ENCODE results near the gene NBEAL1. TPM values are rescaled to one million over a fixed set of nuclear protein-coding genes. Genes with fewer than 3 reads are reported as not detected.
"Not testable (repeated sequence)": the region's sequence is repeated elsewhere in the genome, so short reads cannot be mapped to it uniquely, and the experiment has no call there.

NBEAL1 gene
- polyA plus RNA-seq, 1 donor from 2014 or later: 4.9 TPM

GRCh38 chr2:203062126-203062525 is 47.5 kb downstream of the NBEAL1 start:
- Mint-ChIP-seq H3K4me3 (no peak overlapping the region), H3K9me3 (no peaks in the 10 kb centered on the region), H3K27me3 (no peaks in the 10 kb centered on the region), H3K27ac (no peak overlapping the region), H3K4me1 (no peaks in the 10 kb centered on the region), H3K36me3 (peaks cover 15% of the 10 kb centered on the region)

- not testable (repeated sequence) for H3K27me3 Mint-ChIP-seq, H3K27ac Mint-ChIP-seq, H3K4me3 Mint-ChIP-seq, H3K4me1 Mint-ChIP-seq, H3K9me3 Mint-ChIP-seq
- H3K36me3 Mint-ChIP-seq: peaks cover 13% of the 10 kb centered on the region
These were observed 51.9 kb downstream of the NBEAL1 start for GRCh38 chr2:203066519-203067091.

GRCh38 chr2:203070701-203071100 is 56.0 kb downstream of the NBEAL1 start:
- no peak overlapping the region for H3K27ac Mint-ChIP-seq
- peaks cover 9% of the 10 kb centered on the region for H3K36me3 Mint-ChIP-seq
- H3K4me3 Mint-ChIP-seq: no peak overlapping the region
- H3K4me1 Mint-ChIP-seq: no peaks in the 10 kb centered on the region
- peaks cover 0 to 5% (median 2%) of the 10 kb centered on the region in 3 donors for H3K9me3 Mint-ChIP-seq
- H3K27me3 Mint-ChIP-seq: no peaks in the 10 kb centered on the region

- H3K27ac Mint-ChIP-seq: peak overlapping the region in 1 of 3 donors; percentile 17
- H3K36me3 Mint-ChIP-seq: peaks cover 9% of the 10 kb centered on the region
- H3K9me3 Mint-ChIP-seq: peaks cover 0 to 5% (median 2%) of the 10 kb centered on the region in 3 donors
- no peaks in the 10 kb centered on the region for H3K4me1 Mint-ChIP-seq
- H3K27me3 Mint-ChIP-seq: no peaks in the 10 kb centered on the region
- no peak overlapping the region for H3K4me3 Mint-ChIP-seq
These were observed 56.5 kb downstream of the NBEAL1 start for GRCh38 chr2:203071148-203071547.

- Mint-ChIP-seq H3K27me3 (no peaks in the 10 kb centered on the region), H3K4me1 (no peaks in the 10 kb centered on the region), H3K4me3 (no peak overlapping the region), H3K36me3 (peaks cover 10% of the 10 kb centered on the region), H3K27ac (no peak overlapping the region), H3K9me3 (peaks cover 0 to 5% (median 2%) of the 10 kb centered on the region in 3 donors)
These were observed 57.7 kb downstream of the NBEAL1 start for GRCh38 chr2:203072371-203072770.

- Mint-ChIP-seq H3K36me3 (peaks cover 7% of the 10 kb centered on the region), H3K4me3 (no peak overlapping the region), H3K9me3 (peaks cover 0 to 5% (median 0%) of the 10 kb centered on the region in 3 donors), H3K27ac (no peak overlapping the region), H3K4me1 (no peaks in the 10 kb centered on the region), H3K27me3 (no peaks in the 10 kb centered on the region)
These were observed 62.8 kb downstream of the NBEAL1 start for GRCh38 chr2:203077451-203077850.

GRCh38 chr2:203080447-203081045 is 65.9 kb downstream of the NBEAL1 start:
- Mint-ChIP-seq H3K4me1 (no peaks in the 10 kb centered on the region), H3K9me3 (no peaks in the 10 kb centered on the region), H3K4me3 (no peak overlapping the region), H3K36me3 (peaks cover 3% of the 10 kb centered on the region), H3K27me3 (no peaks in the 10 kb centered on the region), H3K27ac (no peak overlapping the region)

- no peaks in the 10 kb centered on the region for H3K27me3 Mint-ChIP-seq
- no peak overlapping the region for H3K4me3 Mint-ChIP-seq
- no peak overlapping the region for H3K27ac Mint-ChIP-seq
- no peaks in the 10 kb centered on the region for H3K9me3 Mint-ChIP-seq
- H3K4me1 Mint-ChIP-seq: no peaks in the 10 kb centered on the region
- peaks cover 4% of the 10 kb centered on the region for H3K36me3 Mint-ChIP-seq
These were observed 68.7 kb downstream of the NBEAL1 start for GRCh38 chr2:203083328-203083727.

GRCh38 chr2:203086381-203086780 is 71.7 kb downstream of the NBEAL1 start:
- not testable (repeated sequence) for H3K27ac Mint-ChIP-seq, H3K36me3 Mint-ChIP-seq, H3K4me3 Mint-ChIP-seq, H3K9me3 Mint-ChIP-seq, H3K4me1 Mint-ChIP-seq, H3K27me3 Mint-ChIP-seq

GRCh38 chr2:203090721-203091120 is 76.0 kb downstream of the NBEAL1 start:
- H3K27me3 Mint-ChIP-seq, H3K27ac Mint-ChIP-seq, H3K4me3 Mint-ChIP-seq, H3K4me1 Mint-ChIP-seq, H3K9me3 Mint-ChIP-seq, H3K36me3 Mint-ChIP-seq: not testable (repeated sequence)

GRCh38 chr2:203097735-203098134 is 83.1 kb downstream of the NBEAL1 start:
- Mint-ChIP-seq H3K9me3 (peaks cover under 1 to 5% (median 5%) of the 10 kb centered on the region in 3 donors), H3K27ac (no peak overlapping the region), H3K27me3 (no peaks in the 10 kb centered on the region), H3K4me1 (peaks cover 0 to 3% (median 0%) of the 10 kb centered on the region in 3 donors), H3K36me3 (peaks cover 7% of the 10 kb centered on the region), H3K4me3 (no peak overlapping the region)

GRCh38 chr2:203102357-203102756 is 87.7 kb downstream of the NBEAL1 start:
- Mint-ChIP-seq H3K27ac (peak overlapping the region in 1 of 3 donors; percentile 28), H3K36me3 (peaks cover 23% of the 10 kb centered on the region)

GRCh38 chr2:203104273-203104672 is 89.6 kb downstream of the NBEAL1 start:
- Mint-ChIP-seq H3K4me3 (no peak overlapping the region), H3K36me3 (peaks cover 26% of the 10 kb centered on the region), H3K27me3 (no peaks in the 10 kb centered on the region)

More at GRCh38 chr2:203102357-203102756, 87.7 kb downstream of the NBEAL1 start:
- not testable (repeated sequence) for H3K4me3 Mint-ChIP-seq, H3K27me3 Mint-ChIP-seq, H3K4me1 Mint-ChIP-seq
- H3K9me3 Mint-ChIP-seq: peaks cover 11 to 18% (median 17%) of the 10 kb centered on the region in 3 donors

GRCh38 chr2:203105996-203106395 is 91.3 kb downstream of the NBEAL1 start:
- H3K9me3 Mint-ChIP-seq: peaks cover 6 to 18% (median 17%) of the 10 kb centered on the region in 3 donors
- H3K27me3 Mint-ChIP-seq: no peaks in the 10 kb centered on the region
- no peak overlapping the region for H3K27ac Mint-ChIP-seq
- H3K36me3 Mint-ChIP-seq: peaks cover 26% of the 10 kb centered on the region
- H3K4me3 Mint-ChIP-seq: no peak overlapping the region
- H3K4me1 Mint-ChIP-seq: no peaks in the 10 kb centered on the region

More at GRCh38 chr2:203104273-203104672, 89.6 kb downstream of the NBEAL1 start:
- peaks cover 0 to 3% (median 0%) of the 10 kb centered on the region in 3 donors for H3K4me1 Mint-ChIP-seq
- peaks cover 11 to 18% (median 17%) of the 10 kb centered on the region in 3 donors for H3K9me3 Mint-ChIP-seq
- H3K27ac Mint-ChIP-seq: no peak overlapping the region

GRCh38 chr2:203110496-203110895 is 95.8 kb downstream of the NBEAL1 start:
- peaks cover 12% of the 10 kb centered on the region for H3K36me3 Mint-ChIP-seq
- H3K27me3 Mint-ChIP-seq, H3K4me1 Mint-ChIP-seq, H3K27ac Mint-ChIP-seq, H3K4me3 Mint-ChIP-seq, H3K9me3 Mint-ChIP-seq: not testable (repeated sequence)

GRCh38 chr2:203112342-203112741 is 97.7 kb downstream of the NBEAL1 start:
- Mint-ChIP-seq H3K27me3 (no peaks in the 10 kb centered on the region), H3K27ac (no peak overlapping the region), H3K36me3 (peaks cover 10% of the 10 kb centered on the region), H3K4me1 (no peaks in the 10 kb centered on the region), H3K4me3 (no peak overlapping the region), H3K9me3 (no peaks in the 10 kb centered on the region)

Data from IgD-negative memory B cell (primary cell).